Common myeloid progenitor, CD34-positive (primary cell): Measurements from ENCODE around the gene ASTN2.

Source experiments
- CTCF ChIA-PET: fragments of 350-600 bp; sonication (Branson Sonifier 250); formaldehyde crosslinking; loops from one replicate; lab custom pipeline; 2021; ENCODE audit warnings: antibody characterized with exemption; lab: Charles Lee
- POLR2A ChIA-PET: fragments of 350-600 bp; sonication (Branson Sonifier 250); formaldehyde crosslinking; loops from one replicate; lab custom pipeline; 2021; ENCODE audit warnings: antibody characterized with exemption; lab: Charles Lee
- DNase-seq, 3 donors: peaks; one replicate each; pipeline versions ENCODE4 v3.0.0 to v3.0.0-alpha.2; 2013
- H3K27ac ChIP-seq, 2 experiments: 1 replicate in 1 of 2; 2 replicates in 1 of 2; pipeline ENCODE4 v1.7.0; 2013; ENCODE audit warnings: inconsistent platforms in 2 of 2, low read length in 2 of 2, mild to moderate bottlenecking in 2 of 2, low read depth in 1 of 2, moderate library complexity in 1 of 2; ENCODE audit not compliant: severe bottlenecking in 2 of 2, insufficient read depth in 1 of 2, poor library complexity in 1 of 2
- H3K27me3 ChIP-seq, 5 experiments: replicated peaks in 2 of 5; 1 replicate in 3 of 5; 2 replicates in 2 of 5; pipeline versions ENCODE4 v1.6.1 to v1.7.0; 2013; ENCODE audit warnings: low read length in 4 of 5, mild to moderate bottlenecking in 2 of 5, moderate library complexity in 2 of 5, inconsistent platforms in 1 of 5; ENCODE audit not compliant: insufficient read depth in 5 of 5, control insufficient read depth in 4 of 5
- H3K36me3 ChIP-seq, 4 experiments: 1 replicate in 2 of 4; 2 replicates in 2 of 4; pipeline versions ENCODE4 v1.6.1 to v1.7.0; 2013; ENCODE audit warnings: low read length in 3 of 4, control low read depth in 1 of 4, mild to moderate bottlenecking in 1 of 4; ENCODE audit not compliant: control insufficient read depth in 4 of 4, insufficient read depth in 4 of 4
- H3K4me1 ChIP-seq, 4 experiments: 1 replicate in 3 of 4; 2 replicates in 1 of 4; pipeline versions ENCODE4 v1.6.1 to v1.7.1; 2013; ENCODE audit warnings: low read length in 3 of 4, mild to moderate bottlenecking in 3 of 4, control low read depth in 1 of 4, inconsistent platforms in 1 of 4, moderate library complexity in 1 of 4; ENCODE audit not compliant: control insufficient read depth in 4 of 4, insufficient read depth in 4 of 4; ENCODE audit errors: control extremely low read depth in 1 of 4
- H3K4me3 ChIP-seq, 7 experiments: 1 replicate in 4 of 7; 2 replicates in 3 of 7; pipeline versions ENCODE4 v1.5.1 to v1.7.0; 2013; ENCODE audit warnings: mild to moderate bottlenecking in 7 of 7, low read length in 6 of 7, moderate library complexity in 6 of 7, inconsistent platforms in 2 of 7, low read depth in 2 of 7, control low read depth in 1 of 7; ENCODE audit not compliant: insufficient read depth in 4 of 7, control insufficient read depth in 1 of 7; ENCODE audit errors: extremely low read depth in 1 of 7
- H3K9me3 ChIP-seq, 5 experiments: 1 replicate in 4 of 5; 2 replicates in 1 of 5; pipeline versions ENCODE4 v1.6.1 to v1.7.1; 2013; ENCODE audit warnings: low read length in 4 of 5, mild to moderate bottlenecking in 2 of 5, inconsistent platforms in 1 of 5, low read depth in 1 of 5, moderate library complexity in 1 of 5; ENCODE audit not compliant: control insufficient read depth in 4 of 5, insufficient read depth in 2 of 5; ENCODE audit errors: control extremely low read depth in 1 of 5
- WGBS: methylation state at CpG from one replicate; pipeline ENCODE4 v1.1.5; 2013; ENCODE audit not compliant: insufficient coverage; 5-methylcytosine and 5-hydroxymethylcytosine counted together

ASTN2 gene

GRCh38 chr9:116391306-116391900 lies 1023.5 kb downstream of the ASTN2 start:
- Histone ChIP-seq H3K9me3 (no peaks in the 10 kb centered on the region), H3K4me3 (no peak overlapping the region), H3K27ac (no peak overlapping the region), H3K27me3 (no peaks in the 10 kb centered on the region), H3K4me1 (no peaks in the 10 kb centered on the region), H3K36me3 (no peaks in the 10 kb centered on the region)
- 100% methylated on average over 4 of the region's 4 CpGs for WGBS
- ChIA-PET CTCF (interaction anchor here (1.5 kb wide), 1 partner anchor 34 kb away, joined by 3 read pairs; no protein-coding TSS in a partner anchor), POLR2A (no interaction called here)
- DNase-seq = peak in 1 of 3 donors; percentile 4

DNA sequence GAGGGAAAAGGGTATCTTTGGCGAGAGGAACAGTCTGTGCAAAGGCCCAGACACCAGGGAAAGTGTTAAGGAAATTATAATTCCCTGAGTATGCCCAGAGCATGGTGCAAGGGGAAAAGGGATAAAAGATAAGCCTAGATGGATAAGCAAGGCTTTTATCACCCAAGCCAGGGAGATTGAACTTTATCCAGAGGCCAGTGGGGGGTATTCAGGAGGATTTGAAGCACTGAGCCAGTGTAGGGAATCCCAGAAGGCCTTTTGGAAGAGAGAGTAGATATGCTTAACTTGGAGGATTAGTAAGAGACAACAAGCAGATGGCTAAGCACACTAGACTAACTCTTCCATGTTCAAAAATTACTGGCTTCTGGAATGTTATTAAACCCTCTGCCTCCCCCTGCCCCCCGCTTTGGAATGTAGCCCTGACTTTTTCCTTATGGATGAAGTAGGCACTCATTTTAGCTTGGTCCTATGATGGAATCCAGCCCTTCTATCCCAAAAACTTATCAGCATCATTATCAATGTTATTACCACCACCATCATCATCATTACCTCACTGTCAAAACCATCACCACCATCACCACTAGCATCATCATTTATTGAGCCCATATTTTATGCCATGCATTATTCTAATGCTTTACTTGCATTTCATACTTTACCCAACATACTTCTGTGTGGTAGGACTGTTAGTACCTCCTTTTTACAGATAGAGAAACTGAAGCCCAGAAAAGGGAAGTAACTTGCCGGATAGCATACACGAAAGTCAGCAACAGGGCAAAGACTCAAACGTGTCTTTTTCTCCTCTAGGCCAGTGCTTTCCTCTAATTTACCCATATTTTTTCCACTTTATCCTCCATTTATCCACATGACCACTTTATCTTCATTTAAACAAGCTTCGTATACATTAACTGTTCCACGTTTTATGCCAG lies 1024.3 kb downstream of the ASTN2 start:
- no peak overlapping the region for H3K4me3 ChIP-seq
- no peaks in the 10 kb centered on the region for H3K4me1 ChIP-seq
- no peaks in the 10 kb centered on the region for H3K36me3 ChIP-seq
- H3K27me3 ChIP-seq = no peaks in the 10 kb centered on the region
- 33% methylated on average over 6 of the region's 7 CpGs for WGBS
- H3K27ac ChIP-seq = no peak overlapping the region
- H3K9me3 ChIP-seq = no peaks in the 10 kb centered on the region
- ChIA-PET CTCF (interaction anchor here (1.0 to 1.5 kb wide), 3 partner anchors 31 to 61 kb away, joined by 3 read pairs; no protein-coding TSS in a partner anchor), POLR2A (no interaction called here)
- peak; percentile 6 to 70 (median 64) for DNase-seq

GRCh38 chr9:116389541-116390302 lies 1025.1 kb downstream of the ASTN2 start:
- POLR2A ChIA-PET = no interaction called here
- 88% methylated on average over 1 of the region's 1 CpG for WGBS
- no peaks in the 10 kb centered on the region for H3K9me3 ChIP-seq

DNA sequence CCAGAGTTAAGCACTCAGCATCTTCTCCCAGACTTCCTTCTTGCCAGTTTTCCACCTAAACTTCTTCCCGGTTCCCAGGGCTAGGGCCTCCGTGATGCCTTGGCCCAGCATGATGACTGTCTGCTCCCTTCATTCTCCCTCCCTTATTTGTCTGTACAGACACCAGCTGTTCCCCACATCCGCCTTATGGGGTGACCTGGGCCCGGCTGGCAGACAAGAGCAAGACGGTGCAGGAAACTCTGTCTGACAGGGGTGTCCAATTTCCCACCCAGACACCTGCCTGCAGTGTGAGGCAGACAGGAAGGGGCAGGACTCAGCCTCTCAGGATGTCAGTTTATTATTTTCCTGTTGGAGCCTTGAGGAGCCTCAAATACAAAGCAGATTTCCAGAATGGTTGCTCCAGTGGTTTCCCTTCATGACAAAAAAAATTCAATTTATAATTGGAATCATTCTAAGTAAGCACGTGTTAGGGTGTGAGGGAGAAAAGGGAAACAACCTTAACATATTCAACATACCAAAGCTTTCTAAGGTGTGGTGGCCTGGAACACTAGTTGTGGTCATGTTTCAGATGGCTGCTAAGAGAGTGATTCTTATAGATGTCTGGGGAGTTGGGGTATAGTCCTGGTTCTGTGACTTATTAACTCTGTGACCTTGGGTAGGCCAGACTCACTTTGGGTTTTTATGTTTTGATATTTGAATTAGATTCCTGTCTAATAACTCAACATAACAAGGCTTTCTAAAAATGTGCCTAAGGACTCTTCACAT lies 1026.7 kb downstream of the ASTN2 start:
- peak in 1 of 3 donors; percentile 33 for DNase-seq
- no peak overlapping the region for H3K4me3 ChIP-seq
- CTCF ChIA-PET = interaction anchor here (1.9 kb wide), 1 partner anchor 8 kb away, joined by 5 read pairs; no protein-coding TSS in a partner anchor
- H3K27ac ChIP-seq = no peak overlapping the region
- no peaks in the 10 kb centered on the region for H3K9me3 ChIP-seq
- H3K4me1 ChIP-seq = no peaks in the 10 kb centered on the region
- POLR2A ChIA-PET = no interaction called here
- 66% methylated on average over 5 of the region's 6 CpGs for WGBS
- H3K27me3 ChIP-seq = no peaks in the 10 kb centered on the region
- H3K36me3 ChIP-seq = no peaks in the 10 kb centered on the region

More at GRCh38 chr9:116389541-116390302, 1025.1 kb downstream of the ASTN2 start:
- no peak for DNase-seq
- Histone ChIP-seq H3K27me3 (no peaks in the 10 kb centered on the region), H3K4me1 (no peaks in the 10 kb centered on the region), H3K36me3 (no peaks in the 10 kb centered on the region), H3K27ac (no peak overlapping the region), H3K4me3 (no peak overlapping the region)
- CTCF ChIA-PET = interaction anchor here (1.0 to 1.2 kb wide), 2 partner anchors 32 to 62 kb away, joined by 3 read pairs; no protein-coding TSS in a partner anchor

- H3K9me3 ChIP-seq = no peaks in the 10 kb centered on the region
- WGBS = 100% methylated on average over 3 of the region's 4 CpGs
- CTCF ChIA-PET = interaction anchor here (0.6 kb wide), 1 partner anchor 669 kb away, joined by 3 read pairs; no protein-coding TSS in a partner anchor
- H3K36me3 ChIP-seq = no peaks in the 10 kb centered on the region
- no peak overlapping the region for H3K4me3 ChIP-seq
- no peaks in the 10 kb centered on the region for H3K4me1 ChIP-seq
- DNase-seq = no peak
- POLR2A ChIA-PET = no interaction called here
- no peak overlapping the region for H3K27ac ChIP-seq
- no peaks in the 10 kb centered on the region for H3K27me3 ChIP-seq
Measured at GRCh38 chr9:116383936-116384335, 1030.9 kb downstream of the ASTN2 start.

DNA sequence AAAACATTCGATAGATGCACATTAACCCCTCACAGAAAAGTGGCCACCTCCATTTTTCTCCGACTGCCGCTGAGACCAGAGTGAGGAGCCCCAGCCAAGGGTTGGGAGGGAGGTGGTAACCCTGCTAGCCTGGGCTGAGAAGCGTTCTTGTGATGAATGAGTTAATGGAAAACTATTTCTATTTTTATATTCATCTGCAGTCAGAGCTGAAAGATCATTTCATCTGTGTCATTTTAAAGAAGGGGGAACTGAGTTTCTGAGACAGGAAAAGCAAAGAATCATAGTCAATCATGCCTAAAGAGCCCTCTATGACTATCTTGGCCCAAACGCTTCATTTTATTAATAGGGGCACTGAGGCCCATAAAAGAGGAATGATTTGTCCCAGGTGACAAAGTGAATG lies 1031.7 kb downstream of the ASTN2 start:
- ChIA-PET POLR2A (no interaction called here), CTCF (no interaction called here)
- Histone ChIP-seq H3K27me3 (peaks cover 0 to 1% (median 0%) of the 10 kb centered on the region in 5 experiments), H3K9me3 (no peaks in the 10 kb centered on the region), H3K4me1 (no peaks in the 10 kb centered on the region), H3K36me3 (no peaks in the 10 kb centered on the region), H3K27ac (no peak overlapping the region), H3K4me3 (no peak overlapping the region)
- DNase-seq = no peak
- 82% methylated on average over 4 of the region's 5 CpGs for WGBS
